ENCODE data around the gene DIMT1. TPM values are rescaled to one million over a fixed set of nuclear protein-coding genes. Genes with fewer than 3 reads are reported as not detected.

Gene DIMT1
- total RNA-seq, 1 experiment from 2014 or later = 43.5 TPM

DNA sequence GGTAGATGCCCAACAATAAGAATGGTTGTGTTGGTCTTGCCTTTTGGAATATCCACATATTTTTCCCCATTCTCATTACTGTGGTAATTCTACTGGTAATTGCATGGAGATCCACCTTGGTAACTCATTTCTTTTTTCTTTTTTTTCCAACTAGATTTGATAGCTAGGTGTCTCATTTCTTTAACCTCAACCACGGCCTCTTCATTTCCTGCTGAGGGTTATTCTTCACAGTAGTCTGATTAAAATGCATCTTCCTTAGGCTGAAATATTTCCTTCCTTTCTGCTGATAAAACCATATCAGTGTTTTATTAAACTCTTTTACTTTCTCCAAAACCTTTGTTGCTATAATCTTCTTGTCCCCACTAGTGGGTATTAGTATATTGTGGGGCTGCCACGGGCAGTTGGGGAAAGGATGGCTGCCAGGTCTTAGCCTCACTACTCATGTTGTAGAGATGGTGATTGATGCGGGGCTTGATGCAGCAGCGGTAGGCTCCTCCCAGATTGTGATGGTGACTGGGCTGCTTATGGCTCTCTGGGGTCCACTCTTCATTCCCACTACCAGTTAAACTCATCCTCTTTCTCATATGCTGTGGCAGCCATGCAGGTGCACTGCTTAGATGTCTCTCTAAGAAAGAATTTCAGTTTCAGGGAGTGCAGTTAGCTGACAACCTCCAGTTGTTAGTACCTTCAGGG is 61.8 kb downstream of the DIMT1 start:
- ChIA-PET RAD21 (ENCODE audit: low non-redundant PET in 1 of 2, low total read pairs in 2 of 2, uncharacterized antibody in 2 of 2, unreplicated experiment in 2 of 2) (no interaction called here), CTCF (no interaction called here), POLR2A (no interaction called here)
- Histone ChIP-seq H3K4me1 (ENCODE audit: control insufficient read depth in 1 of 2, insufficient read depth in 2 of 2, low read length in 2 of 2) (no peaks in the 10 kb centered on the region), H3K27me3 (ENCODE audit: insufficient read depth, low read length) (no peaks in the 10 kb centered on the region), H3K9me2 (ENCODE audit: insufficient read depth) (no peaks in the 10 kb centered on the region), H3K9me3 (ENCODE audit: control insufficient read depth in 1 of 2, insufficient read depth in 1 of 2, low read depth in 1 of 2, low read length in 2 of 2) (no peaks in the 10 kb centered on the region), H3K9ac (ENCODE audit: low read length) (no peak overlapping the region), H3K36me3 (ENCODE audit: control insufficient read depth in 1 of 2, insufficient read depth in 2 of 2, low read length in 2 of 2) (no peaks in the 10 kb centered on the region), H4K20me1 (ENCODE audit: insufficient read depth) (no peaks in the 10 kb centered on the region), H3K27ac (ENCODE audit: low read depth, low read length) (no peak overlapping the region), H2AFZ (ENCODE audit: low read depth, low read length, poor library complexity, severe bottlenecking) (no peak overlapping the region), H3K4me3 (replicated peaks in 1 of 2; ENCODE audit: low read depth in 1 of 2, low read length in 2 of 2) (no peak overlapping the region), H3K79me2 (ENCODE audit: insufficient read depth, low read length) (peaks cover 61% of the 10 kb centered on the region), H3K4me2 (ENCODE audit: low read length) (no peak overlapping the region)
- intact Hi-C loops (cut with micrococcal nuclease) = no loop called here
- DNase-seq (ENCODE audit: low read depth, low spot score) (no peak), ATAC-seq (no peak)
- BruUV-seq (replicated peaks) = no TSS peak
- TF ChIP-seq RAD21 (IDR thresholded peaks at IDR 0.05; ENCODE audit: low read depth) (no peak), TCF7L2 (IDR thresholded peaks at IDR 0.05; ENCODE audit: borderline replicate concordance, extremely low read depth, insufficient read depth, insufficient read length) (no peak), EZH2 (IDR thresholded peaks at IDR 0.05) (no peak), ZBTB33 (IDR thresholded peaks at IDR 0.05; ENCODE audit: extremely low read depth, insufficient replicate concordance, low read length) (no peak), EGR1 (IDR thresholded peaks at IDR 0.05; ENCODE audit: low read depth) (no peak), ELF1 (IDR thresholded peaks at IDR 0.05; ENCODE audit: borderline replicate concordance, low read depth) (no peak)
- TF ChIP-seq, protein P1, sequence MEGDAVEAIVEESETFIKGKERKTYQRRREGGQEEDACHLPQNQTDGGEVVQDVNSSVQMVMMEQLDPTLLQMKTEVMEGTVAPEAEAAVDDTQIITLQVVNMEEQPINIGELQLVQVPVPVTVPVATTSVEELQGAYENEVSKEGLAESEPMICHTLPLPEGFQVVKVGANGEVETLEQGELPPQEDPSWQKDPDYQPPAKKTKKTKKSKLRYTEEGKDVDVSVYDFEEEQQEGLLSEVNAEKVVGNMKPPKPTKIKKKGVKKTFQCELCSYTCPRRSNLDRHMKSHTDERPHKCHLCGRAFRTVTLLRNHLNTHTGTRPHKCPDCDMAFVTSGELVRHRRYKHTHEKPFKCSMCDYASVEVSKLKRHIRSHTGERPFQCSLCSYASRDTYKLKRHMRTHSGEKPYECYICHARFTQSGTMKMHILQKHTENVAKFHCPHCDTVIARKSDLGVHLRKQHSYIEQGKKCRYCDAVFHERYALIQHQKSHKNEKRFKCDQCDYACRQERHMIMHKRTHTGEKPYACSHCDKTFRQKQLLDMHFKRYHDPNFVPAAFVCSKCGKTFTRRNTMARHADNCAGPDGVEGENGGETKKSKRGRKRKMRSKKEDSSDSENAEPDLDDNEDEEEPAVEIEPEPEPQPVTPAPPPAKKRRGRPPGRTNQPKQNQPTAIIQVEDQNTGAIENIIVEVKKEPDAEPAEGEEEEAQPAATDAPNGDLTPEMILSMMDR (IDR thresholded peaks at IDR 0.05 in 2 of 3, conservative IDR thresholded peaks at IDR 0.05 in 1 of 3; ENCODE audit: borderline replicate concordance in 1 of 3, insufficient read depth in 1 of 3, low read depth in 2 of 3, low read length in 2 of 3) = no peak
